ENCODE measurements around the gene NKD1. TPM values are rescaled to one million over a fixed set of nuclear protein-coding genes. Genes with fewer than 3 reads are reported as not detected.

The NKD1 gene
- total RNA-seq, 4 donors from 2014 or later, result 1.8 to 9.1 (median 2.6) TPM

DNA sequence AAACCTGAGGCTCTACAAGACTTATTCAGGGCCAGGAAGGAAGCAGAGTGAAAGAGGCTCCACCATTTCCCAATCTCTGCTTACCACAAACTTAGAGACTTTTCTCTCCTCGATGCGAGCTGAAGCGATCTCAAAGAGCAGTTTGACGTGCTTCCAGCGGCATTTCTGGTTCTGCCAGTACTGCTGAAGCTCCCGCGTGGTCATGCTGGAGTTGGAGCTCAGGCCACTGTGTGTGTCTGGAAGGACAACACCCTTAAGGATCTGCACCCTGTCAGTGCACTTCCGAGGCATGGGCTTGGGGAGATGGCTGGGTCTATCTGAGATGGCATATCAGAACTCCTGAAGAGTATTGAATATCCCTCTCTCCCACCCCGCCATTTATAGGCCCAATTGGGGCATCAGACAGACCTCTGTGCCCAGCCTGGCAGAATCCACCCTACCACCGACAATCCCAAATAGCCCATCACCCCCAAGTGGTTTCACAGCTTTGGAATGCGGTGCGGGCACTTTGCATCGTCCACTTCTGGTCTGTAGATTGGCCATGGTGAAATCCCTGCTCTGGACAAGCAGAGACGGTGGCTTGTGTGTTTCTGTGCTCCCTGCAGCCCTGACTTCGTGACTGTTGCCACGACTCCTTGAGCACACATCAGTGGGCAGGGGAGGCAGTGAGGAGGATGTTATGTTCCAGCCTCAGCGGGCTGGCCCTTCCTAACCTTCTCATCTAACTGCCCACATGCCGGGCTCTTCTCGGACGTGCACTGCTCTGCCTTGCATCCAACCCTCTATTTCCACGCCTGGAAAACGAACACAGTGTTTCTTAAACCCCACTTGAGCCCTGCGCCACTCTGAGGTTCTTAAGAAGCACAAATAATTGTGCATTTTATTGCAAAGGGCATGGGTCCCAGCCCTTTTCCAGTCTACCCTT is 127.8 kb downstream of the NKD1 start:
- TF ChIP-seq EP300 (IDR thresholded peaks at IDR 0.05) (no peak), POLR2A (IDR thresholded peaks at IDR 0.05) (no peak), POLR2AphosphoS5 (IDR thresholded peaks at IDR 0.05) (no peak)
- TF ChIP-seq, protein P1, sequence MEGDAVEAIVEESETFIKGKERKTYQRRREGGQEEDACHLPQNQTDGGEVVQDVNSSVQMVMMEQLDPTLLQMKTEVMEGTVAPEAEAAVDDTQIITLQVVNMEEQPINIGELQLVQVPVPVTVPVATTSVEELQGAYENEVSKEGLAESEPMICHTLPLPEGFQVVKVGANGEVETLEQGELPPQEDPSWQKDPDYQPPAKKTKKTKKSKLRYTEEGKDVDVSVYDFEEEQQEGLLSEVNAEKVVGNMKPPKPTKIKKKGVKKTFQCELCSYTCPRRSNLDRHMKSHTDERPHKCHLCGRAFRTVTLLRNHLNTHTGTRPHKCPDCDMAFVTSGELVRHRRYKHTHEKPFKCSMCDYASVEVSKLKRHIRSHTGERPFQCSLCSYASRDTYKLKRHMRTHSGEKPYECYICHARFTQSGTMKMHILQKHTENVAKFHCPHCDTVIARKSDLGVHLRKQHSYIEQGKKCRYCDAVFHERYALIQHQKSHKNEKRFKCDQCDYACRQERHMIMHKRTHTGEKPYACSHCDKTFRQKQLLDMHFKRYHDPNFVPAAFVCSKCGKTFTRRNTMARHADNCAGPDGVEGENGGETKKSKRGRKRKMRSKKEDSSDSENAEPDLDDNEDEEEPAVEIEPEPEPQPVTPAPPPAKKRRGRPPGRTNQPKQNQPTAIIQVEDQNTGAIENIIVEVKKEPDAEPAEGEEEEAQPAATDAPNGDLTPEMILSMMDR (IDR thresholded peaks at IDR 0.05), result no peak
- H3K9me3 ChIP-seq, result peaks cover 4% of the 10 kb centered on the region
- H3K36me3 ChIP-seq, result no peaks in the 10 kb centered on the region
- no peaks in the 10 kb centered on the region for H3K27me3 ChIP-seq
- H3K27ac ChIP-seq, result no peak overlapping the region
- whole genome bisulfite sequencing, result 87% methylated on average over 22 of the region's 23 CpGs
- H3K4me1 ChIP-seq, result no peaks in the 10 kb centered on the region
- no peak for DNase-seq (ENCODE audit: low spot score in 2 of 2)
- no peak overlapping the region for H3K4me3 ChIP-seq

DNA sequence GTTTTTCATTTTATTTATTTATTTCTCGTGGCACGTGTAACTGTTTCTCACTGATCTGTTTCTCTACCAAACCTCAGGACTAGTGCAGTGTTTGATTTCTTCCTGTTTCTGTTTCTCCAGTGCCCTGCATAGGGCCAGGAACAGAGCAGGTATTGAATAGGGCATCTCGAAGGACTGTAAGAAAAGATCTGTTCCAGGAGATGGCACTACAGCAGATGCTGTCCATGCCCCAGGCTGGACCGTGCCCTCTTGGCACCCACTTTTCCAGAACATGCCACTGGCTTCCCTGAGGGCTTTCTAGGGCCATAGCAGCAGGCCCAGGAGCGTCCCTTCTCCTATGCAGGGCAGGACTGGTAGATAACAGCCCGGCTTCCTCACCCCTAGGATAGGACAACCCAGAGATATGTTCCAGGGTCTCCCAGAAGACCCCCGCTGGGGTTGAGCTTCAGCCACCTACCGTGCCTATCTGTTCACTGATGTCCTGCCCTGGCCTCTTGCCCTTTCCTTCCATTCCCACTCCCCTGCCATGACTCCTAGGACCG is 128.6 kb downstream of the NKD1 start:
- Histone ChIP-seq H3K4me3 (no peak overlapping the region), H3K9me3 (peaks cover 4% of the 10 kb centered on the region), H3K36me3 (no peaks in the 10 kb centered on the region), H3K27ac (no peak overlapping the region), H3K27me3 (no peaks in the 10 kb centered on the region), H3K4me1 (no peaks in the 10 kb centered on the region)
- TF ChIP-seq, protein P1 (IDR thresholded peaks at IDR 0.05), result no peak
- no peak for TF ChIP-seq POLR2A (IDR thresholded peaks at IDR 0.05)
- no peak for TF ChIP-seq EP300 (IDR thresholded peaks at IDR 0.05)
- TF ChIP-seq POLR2AphosphoS5 (IDR thresholded peaks at IDR 0.05), result no peak
- WGBS, result 83% methylated on average over 9 of the region's 9 CpGs
- DNase-seq (ENCODE audit: low spot score in 2 of 2), result no peak

DNA sequence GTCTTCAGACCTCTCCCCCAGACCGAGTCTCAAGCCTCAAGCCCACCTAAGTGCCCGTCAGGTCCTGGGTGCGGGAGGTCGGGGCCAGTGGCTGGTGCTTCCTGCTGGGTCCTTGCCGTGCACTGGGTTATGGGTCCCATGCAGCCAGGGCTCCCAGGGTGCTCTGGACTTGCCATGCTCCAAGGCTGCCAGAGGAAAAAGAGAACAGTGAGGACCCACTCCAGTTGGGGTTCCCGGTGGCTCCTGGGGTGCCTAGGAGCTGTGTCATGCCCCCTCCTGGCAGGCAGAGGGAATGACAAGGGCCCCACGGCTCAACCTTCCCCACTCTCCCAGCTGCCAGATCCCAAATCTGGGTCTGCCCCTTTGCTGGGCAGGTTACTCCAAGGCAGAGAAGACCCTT is 129.2 kb downstream of the NKD1 start:
- Histone ChIP-seq H3K36me3 (no peaks in the 10 kb centered on the region), H3K27me3 (no peaks in the 10 kb centered on the region), H3K4me3 (no peak overlapping the region), H3K9me3 (no peaks in the 10 kb centered on the region), H3K27ac (no peak overlapping the region), H3K4me1 (no peaks in the 10 kb centered on the region)
- DNase-seq (ENCODE audit: low spot score in 2 of 2), result no peak
- TF ChIP-seq POLR2A (IDR thresholded peaks at IDR 0.05) (no peak), POLR2AphosphoS5 (IDR thresholded peaks at IDR 0.05) (no peak), EP300 (IDR thresholded peaks at IDR 0.05) (no peak)
- TF ChIP-seq, protein P1 (IDR thresholded peaks at IDR 0.05), result peak in 1 of 2 donors; percentile 35
- WGBS, result 77% methylated on average over 5 of the region's 7 CpGs

DNA sequence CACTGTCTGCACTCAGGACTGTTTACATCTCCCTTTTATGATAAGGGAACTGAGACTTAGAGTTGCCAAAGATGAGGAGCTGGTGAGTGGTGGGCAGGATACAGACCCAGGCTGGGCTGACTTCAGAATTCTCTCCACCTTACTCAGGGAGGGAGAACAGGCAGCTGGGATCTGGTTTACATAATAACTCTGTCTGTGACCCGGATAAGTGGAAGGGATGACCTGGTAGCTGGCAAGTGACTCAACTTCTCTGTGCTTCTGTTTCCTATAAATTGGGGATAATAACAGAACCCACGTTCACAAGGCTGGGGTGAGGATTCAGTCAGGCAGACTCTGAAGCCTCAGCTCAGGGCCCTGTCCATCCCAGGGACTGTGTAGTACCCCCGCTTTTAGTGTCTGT is 130.3 kb downstream of the NKD1 start:
- H3K27me3 ChIP-seq, result no peaks in the 10 kb centered on the region
- DNase-seq (ENCODE audit: low spot score in 2 of 2), result peak in 1 of 2 donors; percentile 13
- WGBS, result 66% methylated on average over 3 of the region's 3 CpGs
- TF ChIP-seq, protein P1 (IDR thresholded peaks at IDR 0.05), result no peak
- TF ChIP-seq POLR2A (IDR thresholded peaks at IDR 0.05) (no peak), POLR2AphosphoS5 (IDR thresholded peaks at IDR 0.05) (no peak), EP300 (IDR thresholded peaks at IDR 0.05) (no peak)
- H3K36me3 ChIP-seq, result no peaks in the 10 kb centered on the region
- no peaks in the 10 kb centered on the region for H3K4me1 ChIP-seq
- no peak overlapping the region for H3K4me3 ChIP-seq
- H3K9me3 ChIP-seq, result no peaks in the 10 kb centered on the region
- no peak overlapping the region for H3K27ac ChIP-seq

DNA sequence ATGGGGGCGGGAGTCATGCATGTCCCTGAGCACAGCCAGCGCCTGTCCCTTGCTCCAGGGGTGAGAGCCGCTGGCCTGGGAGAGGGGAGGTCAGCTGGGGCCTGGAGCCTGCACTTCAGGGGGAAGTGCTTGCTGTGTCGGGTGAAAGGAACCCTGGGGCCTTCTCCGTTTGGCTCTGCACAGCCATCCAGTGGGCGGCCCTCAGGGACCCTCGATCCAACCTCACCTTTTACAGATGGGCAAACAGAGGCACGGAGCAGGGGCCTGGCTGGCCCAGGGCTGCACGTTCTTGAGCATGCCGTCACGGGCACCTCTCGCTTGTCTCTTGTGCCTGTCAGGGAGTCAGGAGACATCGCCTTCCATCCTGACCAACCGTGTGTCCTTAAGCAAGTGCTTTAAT is 131.1 kb downstream of the NKD1 start:
- no peaks in the 10 kb centered on the region for H3K9me3 ChIP-seq
- TF ChIP-seq POLR2AphosphoS5 (IDR thresholded peaks at IDR 0.05) (no peak), POLR2A (IDR thresholded peaks at IDR 0.05) (no peak), EP300 (IDR thresholded peaks at IDR 0.05) (no peak)
- TF ChIP-seq, protein P1 (IDR thresholded peaks at IDR 0.05), result no peak
- H3K36me3 ChIP-seq, result no peaks in the 10 kb centered on the region
- H3K27ac ChIP-seq, result no peak overlapping the region
- H3K4me3 ChIP-seq, result no peak overlapping the region
- peak in 1 of 2 donors; percentile 53 for DNase-seq (ENCODE audit: low spot score in 2 of 2)
- H3K4me1 ChIP-seq, result no peaks in the 10 kb centered on the region
- 97% methylated on average over 5 of the region's 14 CpGs for WGBS
- H3K27me3 ChIP-seq, result no peaks in the 10 kb centered on the region
